SK-N-SH (cell line): ENCODE data around the gene C1orf174. TPM values are rescaled to one million over a fixed set of nuclear protein-coding genes. Genes with fewer than 3 reads are reported as not detected.

Experiments
- CTCF ChIA-PET: fragments of 300-600, 350-600 bp; formaldehyde crosslinking; extraction: SDS; loops from one replicate; lab custom pipeline; 2021; lab: Yijun Ruan, JAX
- POLR2A ChIA-PET: fragments of 350-600 bp; sonication (Branson Sonifier 250); formaldehyde crosslinking; extraction: SDS; loops from one replicate; lab custom pipeline; 2020; ENCODE audit warnings: antibody characterized with exemption, inconsistent platforms; lab: Yijun Ruan, JAX
- DNase-seq: peaks from one replicate; pipeline ENCODE4 v3.0.0; 2012
- H2AFZ ChIP-seq: fragments of 200-600 bp; sonication (generic); 2 replicates; pipeline ENCODE4 v1.8.1; 2016; ENCODE audit warnings: antibody characterized with exemption, mild to moderate bottlenecking, low read depth
- H3F3A ChIP-seq: fragments of 200-600 bp; sonication (generic); replicated peaks from 2 replicates; pipeline ENCODE3; 2016; ENCODE audit warnings: antibody characterized with exemption, mild to moderate bottlenecking; ENCODE audit not compliant: insufficient read depth
- H3K27ac ChIP-seq, 2 experiments: fragments of 200-500 bp in 1 of 2; fragments of 200-600 bp in 1 of 2; sonication (Bioruptor generic) in 1 of 2; sonication (generic), shearing (Covaris generic) in 1 of 2; 2 replicates each; pipeline versions ENCODE4 v1.5.1 to v1.6.1; 2014 to 2016; ENCODE audit warnings: low read depth in 2 of 2, inconsistent platforms in 1 of 2, low read length in 1 of 2, mild to moderate bottlenecking in 1 of 2, mixed read lengths in 1 of 2
- H3K27me3 ChIP-seq: fragments of 200-600 bp; sonication (generic), shearing (Covaris generic); 2 replicates; pipeline ENCODE4 v1.6.1; 2016; ENCODE audit warnings: mixed run types; ENCODE audit not compliant: insufficient read depth
- H3K36me3 ChIP-seq, 2 experiments: fragments of 200-500 bp in 1 of 2; fragments of 200-600 bp in 1 of 2; sonication (Bioruptor generic) in 1 of 2; sonication (generic) in 1 of 2; replicated peaks in 1 of 2; 2 replicates each; pipeline versions ENCODE3 to v1.5.1; 2014 to 2016; ENCODE audit warnings: low read length in 1 of 2, mild to moderate bottlenecking in 1 of 2; ENCODE audit not compliant: insufficient read depth in 2 of 2, control insufficient read depth in 1 of 2
- H3K4me1 ChIP-seq, 2 experiments: fragments of 200-500 bp in 1 of 2; fragments of 200-600 bp in 1 of 2; sonication (Bioruptor generic) in 1 of 2; sonication (generic), shearing (Covaris generic) in 1 of 2; 2 replicates each; pipeline versions ENCODE4 v1.5.1 to v1.6.1; 2014 to 2016; ENCODE audit warnings: low read depth in 1 of 2, low read length in 1 of 2, mixed run types in 1 of 2; ENCODE audit not compliant: insufficient read depth in 2 of 2, control insufficient read depth in 1 of 2
- H3K4me2 ChIP-seq: fragments of 200-600 bp; sonication (generic), shearing (Covaris generic); 2 replicates; pipeline ENCODE4 v1.6.1; 2017; ENCODE audit warnings: mixed run types
- H3K4me3 ChIP-seq, 2 experiments: fragments of 200-500 bp in 1 of 2; fragments of 200-600 bp in 1 of 2; sonication (Bioruptor generic) in 1 of 2; sonication (generic), shearing (Covaris generic) in 1 of 2; 2 replicates each; pipeline versions ENCODE4 v1.5.1 to v1.8.1; 2014 to 2016; ENCODE audit warnings: low read depth in 2 of 2, inconsistent platforms in 1 of 2, low read length in 1 of 2, mild to moderate bottlenecking in 1 of 2, mixed read lengths in 1 of 2, moderate library complexity in 1 of 2
- H3K79me2 ChIP-seq: fragments of 200-600 bp; sonication (generic); 2 replicates; pipeline ENCODE4 v1.8.1; 2017; ENCODE audit warnings: mild to moderate bottlenecking; ENCODE audit not compliant: insufficient read depth
- H3K9ac ChIP-seq: fragments of 200-600 bp; sonication (generic); 2 replicates; pipeline ENCODE4 v1.6.1; 2017; ENCODE audit warnings: mixed run types
- H3K9me2 ChIP-seq: fragments of 200-600 bp; sonication (generic); 2 replicates; pipeline ENCODE4 v1.6.1; 2017; ENCODE audit warnings: mixed run types
- H3K9me3 ChIP-seq: fragments of 200-600 bp; sonication (generic); 2 replicates; pipeline ENCODE4 v1.6.1; 2017; ENCODE audit warnings: mixed run types, mild to moderate bottlenecking, moderate library complexity
- H4K20me1 ChIP-seq: fragments of 200-600 bp; sonication (generic); 2 replicates; pipeline ENCODE4 v1.6.1; 2017; ENCODE audit warnings: mild to moderate bottlenecking, mixed run types; ENCODE audit not compliant: insufficient read depth
- CTCF ChIP-seq: fragments of 200-600 bp; sonication (generic); IDR thresholded peaks from 2 replicates; pipeline ENCODE4 v1.6.1; 2017; ENCODE audit warnings: antibody characterized with exemption, mild to moderate bottlenecking, moderate library complexity
- ELF1 ChIP-seq: IDR thresholded peaks from 2 replicates; pipeline ENCODE4 v1.4.0; 2012
- EZH2phosphoT487 ChIP-seq: fragments of 200-600 bp; sonication (generic); IDR thresholded peaks from 2 replicates; pipeline ENCODE4 v1.6.1; 2017; ENCODE audit warnings: low read depth, mixed run types, mild to moderate bottlenecking, antibody characterized with exemption, moderate library complexity, borderline replicate concordance
- FOSL2 ChIP-seq: IDR thresholded peaks from 2 replicates; pipeline ENCODE4 v1.4.0; 2012; ENCODE audit warnings: low read depth, mild to moderate bottlenecking, moderate library complexity, borderline replicate concordance
- IRF3 ChIP-seq: fragments of 150-350 bp; IDR thresholded peaks from 2 replicates; pipeline ENCODE4 v1.6.1; 2016; ENCODE audit warnings: mild to moderate bottlenecking, low read depth, low read length
- MAX ChIP-seq: IDR thresholded peaks from 2 replicates; pipeline ENCODE4 v1.4.0; 2012; ENCODE audit warnings: low read depth
- MXI1 ChIP-seq: IDR thresholded peaks from 2 replicates; pipeline ENCODE4 v1.6.1; 2012; ENCODE audit warnings: mild to moderate bottlenecking, low read depth, low read length, improper control_type of control experiment
- NFIC ChIP-seq: IDR thresholded peaks from 2 replicates; pipeline ENCODE4 v1.4.0; 2012; ENCODE audit warnings: borderline replicate concordance
- NRF1 ChIP-seq: IDR thresholded peaks from 2 replicates; pipeline ENCODE4 v1.6.1; 2012; ENCODE audit warnings: low read depth, mild to moderate bottlenecking, low read length
- PBX3 ChIP-seq: IDR thresholded peaks from 2 replicates; pipeline ENCODE4; 2012
- REST ChIP-seq: IDR thresholded peaks from 2 replicates; pipeline ENCODE4 v1.6.1; 2012; ENCODE audit warnings: mild to moderate bottlenecking, low read depth, low read length, moderate library complexity
- RFX5 ChIP-seq: IDR thresholded peaks from 2 replicates; pipeline ENCODE4 v1.6.1; 2012; ENCODE audit warnings: mild to moderate bottlenecking, improper control_type of control experiment, low read length
- SIN3A ChIP-seq: IDR thresholded peaks from 2 replicates; pipeline ENCODE4 v1.6.1; 2012; ENCODE audit warnings: low read depth, mild to moderate bottlenecking, low read length, moderate library complexity, borderline replicate concordance
- SMC3 ChIP-seq: IDR thresholded peaks from 2 replicates; pipeline ENCODE4 v1.6.1; 2012; ENCODE audit warnings: low read depth, low read length, improper control_type of control experiment
- TEAD4 ChIP-seq: IDR thresholded peaks from 2 replicates; pipeline ENCODE4 v1.4.0; 2012; ENCODE audit warnings: mild to moderate bottlenecking, borderline replicate concordance; ENCODE audit not compliant: insufficient read depth
- USF1 ChIP-seq: IDR thresholded peaks from 2 replicates; pipeline ENCODE4 v1.4.0; 2012; ENCODE audit warnings: low read depth, borderline replicate concordance
- WGBS: methylation state at CpG from one replicate; pipeline ENCODE4 v1.1.6; 2017; ENCODE audit warnings: low lambda C conversion rate; 5-methylcytosine and 5-hydroxymethylcytosine counted together
- polyA plus RNA-seq, 3 experiments: library from polyadenylated mRNA; depleted of rRNA; stranded (reverse); fragments of >200 nt; gene quantifications; 2 replicates each; pipeline ENCODE4 v1.2.3, GENCODE V29; 2012

The C1orf174 gene
- polyA plus RNA-seq, 1 of the 3 experiments (the other 2 are of a cell fraction): 21.4 TPM

- no peak for TF ChIP-seq SIN3A
- TF ChIP-seq, all 33 proteins: peak for 0
Measured at GRCh38 chr1:3910049-3910731, 10.1 kb upstream of the C1orf174 start (continued).

- Histone ChIP-seq H3K4me2 (no peak overlapping the region), H2AFZ (no peak overlapping the region), H3K27ac (no peak overlapping the region), H3K9me2 (no peaks in the 10 kb centered on the region), H3K27me3 (no peaks in the 10 kb centered on the region), H3F3A (no peaks in the 10 kb centered on the region), H3K79me2 (no peaks in the 10 kb centered on the region), H3K4me3 (no peak overlapping the region), H3K36me3 (no peaks in the 10 kb centered on the region), H4K20me1 (no peaks in the 10 kb centered on the region), H3K9me3 (no peaks in the 10 kb centered on the region), H3K4me1 (no peaks in the 10 kb centered on the region; a peak in 1 of 4 replicates), H3K9ac (no peak overlapping the region)
- WGBS: 53% methylated on average over 7 of the region's 7 CpGs
- ChIA-PET POLR2A (no interaction called here), CTCF (no interaction called here)
- TF ChIP-seq CTCF (no peak), PBX3 (no peak), ELF1 (no peak), EZH2phosphoT487 (no peak), USF1 (no peak), MAX (no peak), RFX5 (no peak), MXI1 (no peak), IRF3 (no peak), REST (no peak), FOSL2 (no peak), NRF1 (no peak), NFIC (no peak), TEAD4 (no peak), SMC3 (no peak)
- no peak for DNase-seq
Measured at GRCh38 chr1:3909615-3910014, 9.5 kb upstream of the C1orf174 start.
